HFF-Myc (cell line): ENCODE measurements around the gene LYZL2.
"Not testable (repeated sequence)": the region's sequence is repeated elsewhere in the genome, so short reads cannot be mapped to it uniquely, and the experiment has no call there.

Experiments
- DNase-seq: peaks from one replicate; pipeline ENCODE4 v3.0.0-alpha.2; 2011; ENCODE audit warnings: low read depth; ENCODE audit errors: extremely low read depth
- H3K4me3 ChIP-seq: replicated peaks from 2 replicates; pipeline ENCODE4 v1.5.1; 2011; ENCODE audit warnings: low read depth, mild to moderate bottlenecking, control low read depth, low read length
- CTCF ChIP-seq: IDR thresholded peaks from 2 replicates; pipeline ENCODE4 v1.5.1; 2012; ENCODE audit warnings: mild to moderate bottlenecking, low read depth, low read length, control low read depth; ENCODE audit errors: missing control alignments

Gene LYZL2

DNA sequence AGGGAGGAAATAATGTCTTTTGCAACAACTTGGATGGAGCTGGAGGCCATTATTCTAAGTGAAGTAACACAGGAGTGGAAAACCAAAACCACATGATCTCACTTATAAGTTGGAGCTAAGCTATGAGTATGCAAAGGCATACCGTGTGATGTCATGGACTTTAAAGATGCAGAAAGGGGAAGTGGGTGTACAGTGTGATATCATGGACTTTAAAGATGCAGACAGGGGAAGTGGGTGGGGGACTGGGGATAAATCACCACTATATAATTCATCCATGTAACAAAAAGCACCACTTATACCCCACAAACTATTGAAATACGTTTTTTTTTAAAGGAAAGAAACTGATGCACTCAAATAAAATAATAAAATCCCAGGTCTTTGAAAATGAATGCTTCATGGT is 29.5 kb downstream of the LYZL2 start:
- H3K4me3 ChIP-seq, result no peak overlapping the region
- no peak for DNase-seq
- TF ChIP-seq CTCF, result no peak

GRCh38 chr10:30598105-30598776 is 31.3 kb downstream of the LYZL2 start:
- TF ChIP-seq CTCF, result no peak
- no peak overlapping the region for H3K4me3 ChIP-seq
- DNase-seq, result no peak

- not testable (repeated sequence) for DNase-seq, H3K4me3 ChIP-seq
Observed at GRCh38 chr10:30597433-30597824, 32.1 kb downstream of the LYZL2 start.

DNA sequence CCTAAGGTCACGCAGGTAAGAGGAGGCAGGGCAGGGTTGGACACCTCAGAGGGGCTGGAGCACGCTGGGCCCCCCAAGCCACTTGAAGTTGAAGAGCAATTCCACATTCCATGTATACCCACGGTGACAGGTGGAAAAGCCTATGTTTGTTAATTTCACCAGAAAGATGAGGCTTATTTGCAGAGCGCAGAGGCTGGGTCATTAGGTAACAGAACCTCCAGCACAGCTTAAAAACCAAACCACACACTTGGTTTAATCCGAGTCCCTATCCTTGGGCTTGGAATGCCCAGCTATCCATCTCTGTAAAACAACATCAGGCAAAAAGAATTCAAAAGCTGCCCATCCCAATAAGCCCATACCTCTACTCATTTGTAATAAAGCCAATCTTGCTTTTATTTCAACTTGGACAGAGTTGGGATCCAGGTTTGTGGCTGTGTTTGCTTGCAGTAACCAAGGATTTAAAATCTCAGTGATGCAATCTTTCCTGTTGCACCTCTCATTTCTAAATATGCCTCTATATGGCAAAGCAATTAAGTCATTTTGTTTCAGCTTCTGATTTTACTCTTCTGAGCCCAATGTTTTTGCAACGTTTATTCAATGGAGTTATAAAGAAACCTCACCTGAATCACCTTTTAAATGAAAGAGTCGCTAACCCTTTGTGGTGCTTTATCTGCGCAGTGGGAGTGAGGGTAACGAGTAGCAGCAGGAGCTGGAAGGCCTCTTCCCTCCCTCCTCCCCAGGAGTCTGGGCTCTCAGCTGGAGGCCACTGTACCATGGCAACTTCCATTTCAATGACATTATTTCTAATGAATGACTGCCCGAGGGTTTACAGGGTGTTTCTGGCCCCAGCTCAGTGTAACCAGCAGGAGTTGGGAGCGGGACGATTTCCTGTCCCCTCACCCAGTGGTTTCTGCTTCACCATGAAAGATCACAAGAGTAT is 32.8 kb downstream of the LYZL2 start:
- not testable (repeated sequence) for DNase-seq, H3K4me3 ChIP-seq

GRCh38 chr10:30596013-30596412 is 33.5 kb downstream of the LYZL2 start:
- TF ChIP-seq CTCF, result no peak
- no peak overlapping the region for H3K4me3 ChIP-seq
- DNase-seq, result no peak

- DNase-seq, result no peak
- TF ChIP-seq CTCF, result no peak
Observed at GRCh38 chr10:30594077-30594476, 35.5 kb downstream of the LYZL2 start.

GRCh38 chr10:30592770-30593169 is 36.8 kb downstream of the LYZL2 start:
- DNase-seq, H3K4me3 ChIP-seq: not testable (repeated sequence)

More at GRCh38 chr10:30594077-30594476, 35.5 kb downstream of the LYZL2 start:
- H3K4me3 ChIP-seq, result no peak overlapping the region

GRCh38 chr10:30591249-30591670 is 38.3 kb downstream of the LYZL2 start:
- peak; percentile 77 for TF ChIP-seq CTCF
- DNase-seq, result peak; percentile 17

More at GRCh38 chr10:30591249-30591670, 38.3 kb downstream of the LYZL2 start:
- no peak overlapping the region for H3K4me3 ChIP-seq
